Upper lobe of right lung (tissue), 1 donor: ENCODE data around the gene ASF1B. TPM values are rescaled to one million over a fixed set of nuclear protein-coding genes. Genes with fewer than 3 reads are reported as not detected.

Experiments
- ATAC-seq: fragments of 200-7000 bp; cut with Tn5 transposase; one replicate; pipeline ENCODE4 v1.9.1; 2020; ENCODE audit warnings: mild to moderate bottlenecking, moderate library complexity
- DNase-seq: peaks from one replicate; pipeline ENCODE4 v3.0.0-alpha.2; 2020
- H3K27ac ChIP-seq: fragments of 200-600 bp; one replicate; pipeline ENCODE4 v1.8.0; 2022
- H3K27me3 ChIP-seq: fragments of 200-600 bp; one replicate; pipeline ENCODE4 v1.8.0; 2022; ENCODE audit warnings: mild to moderate bottlenecking
- H3K36me3 ChIP-seq: fragments of 200-600 bp; one replicate; pipeline ENCODE4 v1.8.0; 2022
- H3K4me1 ChIP-seq: fragments of 200-600 bp; one replicate; pipeline ENCODE4 v1.8.0; 2022
- H3K4me3 ChIP-seq: fragments of 200-600 bp; one replicate; pipeline ENCODE4 v1.8.0; 2022; ENCODE audit warnings: mild to moderate bottlenecking
- H3K9me3 ChIP-seq: fragments of 200-600 bp; one replicate; pipeline ENCODE4 v1.8.0; 2022
- CTCF ChIP-seq: fragments of 200-600 bp; IDR thresholded peaks from one replicate; pipeline ENCODE4 v1.8.0; 2022; ENCODE audit warnings: antibody characterized with exemption
- intact Hi-C: fragments of 100-400 bp; cut with DNase I; formaldehyde crosslinking; loops from one replicate; pipeline ENCODE4 v1.11.0; 2022
- total RNA-seq: library from RNA; stranded (reverse); fragmentation: NEBNext Ultra II Directional; extraction: Animal tissue kit (Norgen Biotek cat#: 25700); gene quantifications from one replicate; pipeline ENCODE4 v1.2.1, GENCODE V29; 2021
- donor health status: DM: no; HTN: yes; CAD: no; lungs with severe emphysema.

The ASF1B gene
- total RNA-seq, 1 donor from 2014 or later: 1.9 TPM

GRCh38 chr19:14080887-14081796, 55.2 kb downstream of the ASF1B start:
- ATAC-seq (peak; percentile 94), DNase-seq (peak; percentile 99)
- no peaks in the 10 kb centered on the region for H3K27me3 ChIP-seq
- peak overlapping the region; percentile 93 for H3K27ac ChIP-seq
- peak overlapping the region; percentile 91 for H3K4me3 ChIP-seq
- no peaks in the 10 kb centered on the region for H3K9me3 ChIP-seq
- intact Hi-C loops: no loop called here
- peaks cover 17% of the 10 kb centered on the region for H3K4me1 ChIP-seq
- H3K36me3 ChIP-seq: no peaks in the 10 kb centered on the region
- TF ChIP-seq CTCF: no peak

GRCh38 chr19:14078411-14078810, 58.0 kb downstream of the ASF1B start:
- TF ChIP-seq CTCF: no peak
- no peak overlapping the region for H3K4me3 ChIP-seq
- DNase-seq: no peak
- no peak overlapping the region for H3K27ac ChIP-seq
- no peak for ATAC-seq
- no peaks in the 10 kb centered on the region for H3K36me3 ChIP-seq
- intact Hi-C loops: no loop called here
- H3K4me1 ChIP-seq: peaks cover 23% of the 10 kb centered on the region
- H3K9me3 ChIP-seq: no peaks in the 10 kb centered on the region
- no peaks in the 10 kb centered on the region for H3K27me3 ChIP-seq

- no peak for TF ChIP-seq CTCF
- Histone ChIP-seq H3K4me1 (peaks cover 24% of the 10 kb centered on the region), H3K36me3 (no peaks in the 10 kb centered on the region), H3K27me3 (no peaks in the 10 kb centered on the region), H3K4me3 (peak overlapping the region; percentile 77), H3K9me3 (no peaks in the 10 kb centered on the region), H3K27ac (peak overlapping the region; percentile 89)
- ATAC-seq (no peak), DNase-seq (peak; percentile 69)
- intact Hi-C loops: no loop called here
Observed at GRCh38 chr19:14073925-14074838, 62.2 kb downstream of the ASF1B start.

- no peaks in the 10 kb centered on the region for H3K9me3 ChIP-seq
- H3K4me1 ChIP-seq: peaks cover 24% of the 10 kb centered on the region
- H3K27ac ChIP-seq: peak overlapping the region; percentile 89
- H3K27me3 ChIP-seq: no peaks in the 10 kb centered on the region
- no peak for TF ChIP-seq CTCF
- H3K36me3 ChIP-seq: no peaks in the 10 kb centered on the region
- intact Hi-C loops: no loop called here
- peak overlapping the region; percentile 77 for H3K4me3 ChIP-seq
- ATAC-seq (peak; percentile 72), DNase-seq (peak; percentile 90)
Observed at GRCh38 chr19:14073261-14073924, 63.0 kb downstream of the ASF1B start.

- peak; percentile 91 for DNase-seq
- Histone ChIP-seq H3K27me3 (no peaks in the 10 kb centered on the region), H3K4me3 (peak within 1 kb of the TSS; percentile 77), H3K27ac (peak within 1 kb of the TSS; percentile 89), H3K9me3 (no peaks in the 10 kb centered on the region), H3K36me3 (no peaks in the 10 kb centered on the region), H3K4me1 (peaks cover 24% of the 10 kb centered on the region)
- intact Hi-C loops: no loop called here
- ATAC-seq: peak; percentile 73
- no peak for TF ChIP-seq CTCF
Observed at GRCh38 chr19:14072535-14073260, 63.7 kb downstream of the ASF1B start, which contains the start of gene MISP3. Gene MISP3 (plus strand): TSS chr19:14072786. CDS start chr19:14073310, 524 bp downstream.
